ENCODE data around the gene SMAD3.

The SMAD3 gene

DNA sequence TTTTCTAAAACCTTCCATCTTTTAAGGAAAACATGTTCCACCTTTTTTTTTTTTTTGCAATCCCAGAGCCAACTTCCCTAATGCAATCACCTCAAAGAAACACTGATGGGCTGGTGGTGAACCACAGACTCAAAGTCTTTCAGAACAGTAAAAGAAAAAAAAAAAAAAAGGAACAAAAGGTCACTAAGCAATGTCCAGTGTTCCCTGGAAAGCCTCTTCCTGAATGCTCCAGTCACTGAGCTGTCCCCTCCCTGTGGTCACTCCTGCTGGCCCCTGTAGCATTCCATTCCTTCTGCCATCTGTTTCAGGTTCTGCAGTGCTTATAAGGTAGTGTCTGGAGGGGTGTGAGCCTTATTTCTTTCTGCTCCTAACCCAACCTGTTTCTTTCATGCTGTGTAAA is 135.7 kb downstream of the SMAD3 start:
- Histone ChIP-seq H2AFZ (ENCODE audit: low read depth, low read length) (no peak overlapping the region), H3K4me2 (ENCODE audit: insufficient read depth, low read length) (no peak overlapping the region), H3K27ac (ENCODE audit: low read length) (no peak overlapping the region), H3K9ac (ENCODE audit: low read depth, low read length) (no peak overlapping the region), H3K4me1 (ENCODE audit: insufficient read depth, low read length) (no peaks in the 10 kb centered on the region), H4K20me1 (ENCODE audit: insufficient read depth, low read length) (no peaks in the 10 kb centered on the region), H3K36me3 (ENCODE audit: insufficient read depth, low read length) (peaks cover 52% of the 10 kb centered on the region; the same call in 1 of the 2 replicates), H3K9me3 (ENCODE audit: insufficient read depth, low read length, severe bottlenecking) (no peaks in the 10 kb centered on the region), H3K79me2 (ENCODE audit: insufficient read depth, low read length) (no peaks in the 10 kb centered on the region), H3K27me3 (ENCODE audit: insufficient read depth, low read length, poor library complexity) (no peaks in the 10 kb centered on the region), H3K4me3 (ENCODE audit: low read depth in 1 of 2, low read length in 2 of 2) (no peak overlapping the region)
- no peak for DNase-seq
- ATAC-seq (ENCODE audit: insufficient read depth, low read depth), result no peak
- TF ChIP-seq, protein P1, sequence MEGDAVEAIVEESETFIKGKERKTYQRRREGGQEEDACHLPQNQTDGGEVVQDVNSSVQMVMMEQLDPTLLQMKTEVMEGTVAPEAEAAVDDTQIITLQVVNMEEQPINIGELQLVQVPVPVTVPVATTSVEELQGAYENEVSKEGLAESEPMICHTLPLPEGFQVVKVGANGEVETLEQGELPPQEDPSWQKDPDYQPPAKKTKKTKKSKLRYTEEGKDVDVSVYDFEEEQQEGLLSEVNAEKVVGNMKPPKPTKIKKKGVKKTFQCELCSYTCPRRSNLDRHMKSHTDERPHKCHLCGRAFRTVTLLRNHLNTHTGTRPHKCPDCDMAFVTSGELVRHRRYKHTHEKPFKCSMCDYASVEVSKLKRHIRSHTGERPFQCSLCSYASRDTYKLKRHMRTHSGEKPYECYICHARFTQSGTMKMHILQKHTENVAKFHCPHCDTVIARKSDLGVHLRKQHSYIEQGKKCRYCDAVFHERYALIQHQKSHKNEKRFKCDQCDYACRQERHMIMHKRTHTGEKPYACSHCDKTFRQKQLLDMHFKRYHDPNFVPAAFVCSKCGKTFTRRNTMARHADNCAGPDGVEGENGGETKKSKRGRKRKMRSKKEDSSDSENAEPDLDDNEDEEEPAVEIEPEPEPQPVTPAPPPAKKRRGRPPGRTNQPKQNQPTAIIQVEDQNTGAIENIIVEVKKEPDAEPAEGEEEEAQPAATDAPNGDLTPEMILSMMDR (IDR thresholded peaks at IDR 0.05; ENCODE audit: borderline replicate concordance, extremely low read depth, low read length, poor library complexity, severe bottlenecking), result no peak
- TF ChIP-seq EZH2 (IDR thresholded peaks at IDR 0.05; ENCODE audit: borderline replicate concordance, low read depth, low read length, severe bottlenecking), result no peak

DNA sequence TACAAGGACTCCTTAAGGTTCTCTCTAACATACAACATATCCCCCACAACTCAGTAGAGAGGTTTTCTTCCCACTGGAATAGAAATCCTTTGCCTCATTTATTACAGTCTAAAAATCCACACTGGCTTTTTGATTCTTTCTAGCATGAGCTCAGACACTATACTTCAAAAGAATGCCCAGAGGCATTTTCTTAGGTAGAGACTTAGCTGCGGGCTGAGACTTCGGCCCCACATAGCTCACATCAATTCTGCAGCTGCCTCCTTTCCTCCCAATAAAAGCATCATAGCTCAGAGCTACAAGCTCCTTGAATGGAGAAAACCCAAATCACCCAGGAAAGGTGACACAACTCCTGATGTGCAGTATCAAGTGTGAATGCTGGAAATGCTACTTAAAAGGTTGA is 136.7 kb downstream of the SMAD3 start:
- H3K36me3 ChIP-seq (ENCODE audit: insufficient read depth, low read length), result peaks cover 57% of the 10 kb centered on the region
- no peak overlapping the region for H3K4me2 ChIP-seq (ENCODE audit: insufficient read depth, low read length)
- no peaks in the 10 kb centered on the region for H3K9me3 ChIP-seq (ENCODE audit: insufficient read depth, low read length, severe bottlenecking)
- ATAC-seq (ENCODE audit: insufficient read depth, low read depth) (no peak), DNase-seq (no peak)
- no peaks in the 10 kb centered on the region for H3K4me1 ChIP-seq (ENCODE audit: insufficient read depth, low read length)
- no peak overlapping the region for H3K27ac ChIP-seq (ENCODE audit: low read length)
- no peak overlapping the region for H3K4me3 ChIP-seq (ENCODE audit: low read depth in 1 of 2, low read length in 2 of 2)
- no peaks in the 10 kb centered on the region for H3K79me2 ChIP-seq (ENCODE audit: insufficient read depth, low read length)
- H3K9ac ChIP-seq (ENCODE audit: low read depth, low read length), result no peak overlapping the region
- H3K27me3 ChIP-seq (ENCODE audit: insufficient read depth, low read length, poor library complexity), result no peaks in the 10 kb centered on the region
- no peak overlapping the region for H2AFZ ChIP-seq (ENCODE audit: low read depth, low read length)
- TF ChIP-seq, protein P1 (IDR thresholded peaks at IDR 0.05; ENCODE audit: borderline replicate concordance, extremely low read depth, low read length, poor library complexity, severe bottlenecking), result no peak
- TF ChIP-seq EZH2 (IDR thresholded peaks at IDR 0.05; ENCODE audit: borderline replicate concordance, low read depth, low read length, severe bottlenecking), result no peak
- H4K20me1 ChIP-seq (ENCODE audit: insufficient read depth, low read length), result no peaks in the 10 kb centered on the region

DNA sequence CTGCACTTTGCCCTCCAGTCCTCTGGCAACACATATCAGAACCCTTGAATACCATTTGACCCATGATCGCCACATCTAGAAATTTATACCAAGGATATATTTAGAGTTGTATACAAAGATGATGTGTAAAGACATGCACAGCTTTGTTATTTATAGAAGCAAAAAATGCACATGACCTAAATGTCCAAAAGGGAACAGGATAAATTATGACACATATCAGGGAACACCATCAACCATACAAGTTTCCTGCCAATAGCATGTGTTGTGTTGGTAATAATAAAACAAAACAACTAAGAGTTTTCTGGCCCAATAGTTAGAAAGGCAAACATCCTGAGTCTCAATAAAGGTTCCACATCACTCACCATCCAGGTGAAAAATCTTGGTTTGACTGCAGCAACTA is 137.6 kb downstream of the SMAD3 start:
- ATAC-seq (ENCODE audit: insufficient read depth, low read depth) (no peak), DNase-seq (no peak)
- H2AFZ ChIP-seq (ENCODE audit: low read depth, low read length), result no peak overlapping the region
- peaks cover 66% of the 10 kb centered on the region for H3K36me3 ChIP-seq (ENCODE audit: insufficient read depth, low read length)
- no peaks in the 10 kb centered on the region for H3K4me1 ChIP-seq (ENCODE audit: insufficient read depth, low read length)
- no peaks in the 10 kb centered on the region for H4K20me1 ChIP-seq (ENCODE audit: insufficient read depth, low read length)
- no peak overlapping the region for H3K27ac ChIP-seq (ENCODE audit: low read length)
- no peaks in the 10 kb centered on the region for H3K9me3 ChIP-seq (ENCODE audit: insufficient read depth, low read length, severe bottlenecking)
- no peak overlapping the region for H3K9ac ChIP-seq (ENCODE audit: low read depth, low read length)
- H3K27me3 ChIP-seq (ENCODE audit: insufficient read depth, low read length, poor library complexity), result no peaks in the 10 kb centered on the region
- H3K79me2 ChIP-seq (ENCODE audit: insufficient read depth, low read length), result no peaks in the 10 kb centered on the region
- no peak overlapping the region for H3K4me3 ChIP-seq (ENCODE audit: low read depth in 1 of 2, low read length in 2 of 2)
- no peak overlapping the region for H3K4me2 ChIP-seq (ENCODE audit: insufficient read depth, low read length)
- TF ChIP-seq, protein P1 (IDR thresholded peaks at IDR 0.05; ENCODE audit: borderline replicate concordance, extremely low read depth, low read length, poor library complexity, severe bottlenecking), result no peak
- TF ChIP-seq EZH2 (IDR thresholded peaks at IDR 0.05; ENCODE audit: borderline replicate concordance, low read depth, low read length, severe bottlenecking), result no peak
